Measurements from ENCODE around the gene TNRC18. TPM values are rescaled to one million over a fixed set of nuclear protein-coding genes. Genes with fewer than 3 reads are reported as not detected.
"Not testable (repeated sequence)": the region's sequence is repeated elsewhere in the genome, so short reads cannot be mapped to it uniquely, and the experiment has no call there.

The TNRC18 gene
- total RNA-seq, 2 experiments from 2014 or later = 36.0 to 43.8 TPM

DNA sequence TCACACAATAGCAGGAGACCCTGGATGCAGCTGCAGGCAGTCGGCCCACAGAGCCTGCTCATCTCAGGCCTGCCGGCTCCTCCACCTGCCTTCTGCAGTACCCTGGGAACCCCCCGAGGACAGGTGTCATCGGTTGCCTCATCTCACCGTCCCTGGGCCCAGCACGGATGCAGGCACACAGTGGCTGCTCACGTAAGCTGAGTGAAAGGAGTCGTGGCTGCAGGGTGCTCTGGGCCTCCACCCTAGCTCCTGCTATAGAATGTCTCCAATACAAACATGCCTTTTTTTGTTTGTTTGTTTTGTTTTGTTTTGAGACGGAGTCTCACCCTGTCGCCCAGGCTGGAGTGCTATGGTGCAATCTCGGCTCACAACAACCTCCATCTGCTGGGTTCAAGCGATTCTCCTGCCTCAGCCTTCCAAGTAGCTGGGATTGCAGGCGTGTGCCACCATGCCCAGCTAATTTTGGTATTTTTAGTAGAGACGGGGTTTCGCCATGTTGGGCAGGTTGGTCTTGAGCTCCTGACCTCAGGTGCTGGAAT, 163.0 kb downstream of the TNRC18 start:
- H3K27ac Mint-ChIP-seq; H3K4me1 Mint-ChIP-seq (ENCODE audit: low read depth); H3K9me3 Mint-ChIP-seq; intact Hi-C loops (cut with micrococcal nuclease); CTCF ChIA-PET; H3K36me3 Mint-ChIP-seq (ENCODE audit: low read depth); H3K4me3 Mint-ChIP-seq; H3K27me3 Mint-ChIP-seq (ENCODE audit: low read depth); DNase-seq: not testable (repeated sequence)

Other genes with a start within 250 kb of the TNRC18 start
- gene WIPI2, start 233.6 kb downstream of the TNRC18 start, total RNA-seq = 10 to 100 TPM; 42.6 to 45.1 TPM
- under 1 TPM; 0.24 to 0.42 TPM for gene SLC29A4, start 140.9 kb downstream of the TNRC18 start, total RNA-seq
- 1 to 10 TPM; 7.0 to 7.1 TPM for gene FBXL18, start 90.0 kb upstream of the TNRC18 start, total RNA-seq
- 1,000 to 10,000 TPM; 7,750 to 8,015 TPM for gene ACTB, start 106.8 kb upstream of the TNRC18 start, total RNA-seq
- gene FSCN1, start 169.0 kb upstream of the TNRC18 start, total RNA-seq = 10 to 100 TPM; 17.9 to 18.4 TPM